HG02970 (cell line): Measurements from ENCODE around the gene LCA5L.

Source experiments
- ATAC-seq: cut with Tn5 transposase; IDR thresholded peaks from one replicate; pipeline ENCODE4 v1.9.1; 2021; ENCODE audit warnings: mild to moderate bottlenecking, moderate library complexity, moderate number of reproducible peaks; ENCODE audit not compliant: unreplicated experiment, low FRiP score

LCA5L gene

GRCh38 chr21:39362733-39363132 lies 82.8 kb downstream of the LCA5L start:
- ATAC-seq, result no peak

GRCh38 chr21:39359382-39359781 lies 86.2 kb downstream of the LCA5L start:
- ATAC-seq, result no peak
